GM19467 (cell line): ENCODE data around the gene BDH1.

Experiments used
- ATAC-seq: cut with Tn5 transposase; IDR thresholded peaks from one replicate; pipeline ENCODE4 v1.9.1; 2021; ENCODE audit warnings: mild to moderate bottlenecking, moderate library complexity; ENCODE audit not compliant: unreplicated experiment

Gene BDH1

DNA sequence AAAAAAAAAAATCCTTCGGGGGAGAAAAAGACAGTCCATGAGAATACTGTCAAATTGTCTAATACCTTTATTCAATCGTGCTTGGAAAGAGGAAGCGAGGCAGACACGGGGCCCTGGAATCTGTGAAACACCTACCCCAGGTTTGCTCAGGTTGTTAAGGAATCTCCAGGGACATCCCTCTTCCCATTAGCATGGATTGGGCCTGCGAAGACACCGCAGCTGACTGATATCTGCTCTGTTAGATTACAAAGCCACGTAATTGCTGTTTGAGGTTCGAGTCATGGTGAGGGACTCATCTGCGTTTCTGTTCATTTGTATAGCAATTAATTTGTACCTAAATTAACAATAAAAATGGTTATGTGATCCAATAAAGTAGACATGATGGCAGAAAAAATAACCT, 91.0 kb downstream of the BDH1 start:
- ATAC-seq: no peak

DNA sequence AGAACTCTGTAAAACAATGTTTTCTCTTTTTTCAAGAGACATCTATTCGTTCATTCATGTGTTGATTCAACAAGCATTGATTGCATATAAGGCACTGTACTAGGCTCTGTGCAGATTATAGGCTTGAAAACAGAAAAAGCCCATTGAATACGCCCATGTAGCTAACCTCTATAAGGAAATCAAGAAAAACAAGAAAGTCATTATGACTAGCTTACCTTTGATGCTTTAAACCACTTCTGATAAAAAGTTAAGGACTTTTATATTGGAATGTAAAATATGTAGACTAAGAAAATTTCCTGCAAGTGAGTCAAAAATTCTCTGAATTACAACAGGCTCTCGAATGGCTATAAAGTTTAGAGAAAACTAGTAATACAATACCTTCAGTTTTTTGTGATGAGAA, 92.5 kb downstream of the BDH1 start:
- no peak for ATAC-seq

DNA sequence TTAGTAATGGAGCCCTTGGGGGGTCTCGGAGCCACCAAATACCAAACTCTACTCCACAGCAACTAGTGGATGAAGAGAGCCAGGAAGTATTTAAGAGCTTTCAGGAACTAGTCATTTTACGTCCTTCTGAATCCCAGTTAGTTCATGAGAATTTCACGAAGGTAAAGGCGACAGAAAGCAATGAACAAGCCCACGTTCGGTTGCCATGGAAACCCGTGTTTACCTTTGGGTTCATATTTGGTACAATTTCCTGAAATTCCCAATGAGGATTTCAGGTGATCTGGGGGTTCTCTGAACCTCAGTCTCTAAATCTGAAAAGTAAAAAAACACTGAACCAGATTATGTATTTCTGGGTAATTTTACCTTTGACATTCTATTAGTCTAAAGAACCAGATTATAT, 93.0 kb downstream of the BDH1 start:
- ATAC-seq: no peak

DNA sequence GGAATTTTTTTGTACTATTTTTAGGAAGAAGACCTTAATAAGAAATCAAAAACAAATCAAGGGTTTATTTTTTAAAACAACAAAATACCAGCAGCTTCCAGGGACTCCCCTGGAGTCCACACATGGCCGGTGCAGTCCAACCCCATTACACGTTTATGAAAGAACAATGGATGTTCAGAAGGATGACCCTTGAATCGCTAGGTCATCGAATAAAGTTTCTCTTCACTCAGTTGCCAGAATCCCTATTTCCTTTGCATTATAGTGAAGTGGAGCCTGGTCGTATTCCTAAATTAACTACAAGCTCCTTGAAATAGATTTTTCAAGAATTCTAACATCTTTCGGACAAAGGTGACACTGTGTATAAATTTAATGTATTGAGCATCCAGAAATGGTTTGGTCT, 95.1 kb downstream of the BDH1 start:
- ATAC-seq: no peak

DNA sequence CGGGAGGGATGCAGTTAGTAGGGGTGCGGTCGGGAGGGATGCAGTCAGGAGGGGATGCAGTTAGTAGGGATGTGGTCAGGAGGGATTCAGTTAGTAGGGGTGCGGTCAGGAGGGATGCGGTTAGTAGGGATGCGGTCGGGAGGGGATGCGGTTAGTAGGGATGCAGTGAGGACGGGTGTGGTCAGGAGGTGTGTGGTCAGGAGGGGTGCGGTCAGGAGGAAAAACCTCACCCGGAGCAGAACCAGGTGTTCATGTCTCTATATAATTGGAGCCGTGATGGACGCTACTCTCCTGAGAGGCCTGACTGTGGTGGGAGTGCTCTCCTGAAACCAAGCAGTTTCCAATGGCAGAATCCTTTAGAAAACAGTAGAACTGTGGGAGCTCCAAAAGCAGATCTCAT, 95.8 kb downstream of the BDH1 start:
- no peak for ATAC-seq
